Neuron (in vitro differentiated cells): ENCODE results near the gene XPO4.

ENCODE experiments used
- H2AFZ ChIP-seq: one replicate; pipeline ENCODE4 v1.6.1; 2013; ENCODE audit warnings: low read depth, mild to moderate bottlenecking, inconsistent platforms, low read length, moderate library complexity
- H3K27me3 ChIP-seq: one replicate; pipeline ENCODE4 v1.6.1; 2013; ENCODE audit warnings: low read length; ENCODE audit not compliant: insufficient read depth
- H3K36me3 ChIP-seq: one replicate; pipeline ENCODE4 v1.6.1; 2013; ENCODE audit warnings: low read length; ENCODE audit not compliant: insufficient read depth
- H3K4me1 ChIP-seq: one replicate; pipeline ENCODE4 v1.6.1; 2013; ENCODE audit warnings: low read length; ENCODE audit not compliant: insufficient read depth
- H3K4me3 ChIP-seq: 2 replicates; pipeline ENCODE4 v1.5.1; 2013; ENCODE audit warnings: mild to moderate bottlenecking, low read length, moderate library complexity
- H3K9me3 ChIP-seq: one replicate; pipeline ENCODE4 v1.6.1; 2013; ENCODE audit warnings: low read length

Gene XPO4

GRCh38 chr13:20815464-20815863 is 87.1 kb downstream of the XPO4 start:
- peaks cover 11% of the 10 kb centered on the region for H3K36me3 ChIP-seq
- no peaks in the 10 kb centered on the region for H3K9me3 ChIP-seq
- H2AFZ ChIP-seq = no peak overlapping the region
- H3K27me3 ChIP-seq = no peaks in the 10 kb centered on the region
- H3K4me1 ChIP-seq = no peaks in the 10 kb centered on the region
- H3K4me3 ChIP-seq = no peak overlapping the region

GRCh38 chr13:20814224-20814910 is 88.2 kb downstream of the XPO4 start:
- peaks cover 17% of the 10 kb centered on the region for H3K36me3 ChIP-seq
- no peaks in the 10 kb centered on the region for H3K27me3 ChIP-seq
- no peak overlapping the region for H3K4me3 ChIP-seq
- H3K4me1 ChIP-seq = no peaks in the 10 kb centered on the region
- H2AFZ ChIP-seq = no peak overlapping the region
- no peaks in the 10 kb centered on the region for H3K9me3 ChIP-seq

GRCh38 chr13:20812890-20813289 is 89.7 kb downstream of the XPO4 start:
- Histone ChIP-seq H3K4me1 (no peaks in the 10 kb centered on the region), H3K36me3 (peaks cover 30% of the 10 kb centered on the region), H3K27me3 (no peaks in the 10 kb centered on the region), H2AFZ (no peak overlapping the region), H3K4me3 (no peak overlapping the region), H3K9me3 (no peaks in the 10 kb centered on the region)

- Histone ChIP-seq H3K9me3 (no peaks in the 10 kb centered on the region), H3K27me3 (no peaks in the 10 kb centered on the region), H3K36me3 (peaks cover 38% of the 10 kb centered on the region), H3K4me1 (no peaks in the 10 kb centered on the region), H3K4me3 (no peak overlapping the region), H2AFZ (no peak overlapping the region)
These were observed 91.7 kb downstream of the XPO4 start for GRCh38 chr13:20810808-20811207.

GRCh38 chr13:20808874-20809273 is 93.7 kb downstream of the XPO4 start:
- H3K36me3 ChIP-seq = peaks cover 36% of the 10 kb centered on the region
- H3K27me3 ChIP-seq = no peaks in the 10 kb centered on the region
- H3K4me3 ChIP-seq = no peak overlapping the region
- no peak overlapping the region for H2AFZ ChIP-seq
- H3K9me3 ChIP-seq = no peaks in the 10 kb centered on the region
- no peaks in the 10 kb centered on the region for H3K4me1 ChIP-seq

GRCh38 chr13:20803180-20803965 is 99.2 kb downstream of the XPO4 start:
- H3K27me3 ChIP-seq = no peaks in the 10 kb centered on the region
- H2AFZ ChIP-seq = no peak overlapping the region
- peaks cover 23% of the 10 kb centered on the region for H3K36me3 ChIP-seq
- no peaks in the 10 kb centered on the region for H3K4me1 ChIP-seq
- no peaks in the 10 kb centered on the region for H3K9me3 ChIP-seq
- no peak overlapping the region for H3K4me3 ChIP-seq

- Histone ChIP-seq H3K9me3 (no peaks in the 10 kb centered on the region), H3K4me1 (no peaks in the 10 kb centered on the region), H3K4me3 (no peak overlapping the region), H3K27me3 (no peaks in the 10 kb centered on the region), H2AFZ (no peak overlapping the region), H3K36me3 (peaks cover 21% of the 10 kb centered on the region)
These were observed 100.8 kb downstream of the XPO4 start for GRCh38 chr13:20801707-20802106.

GRCh38 chr13:20799726-20800416 is 102.7 kb downstream of the XPO4 start:
- Histone ChIP-seq H3K36me3 (peaks cover 30% of the 10 kb centered on the region), H3K4me3 (no peak overlapping the region), H3K4me1 (no peaks in the 10 kb centered on the region), H3K9me3 (no peaks in the 10 kb centered on the region), H2AFZ (no peak overlapping the region), H3K27me3 (no peaks in the 10 kb centered on the region)

GRCh38 chr13:20798027-20798426 is 104.5 kb downstream of the XPO4 start:
- Histone ChIP-seq H3K9me3 (no peaks in the 10 kb centered on the region), H3K4me3 (no peak overlapping the region), H3K27me3 (no peaks in the 10 kb centered on the region), H2AFZ (no peak overlapping the region), H3K4me1 (no peaks in the 10 kb centered on the region), H3K36me3 (peaks cover 35% of the 10 kb centered on the region)

GRCh38 chr13:20796791-20797508 is 105.6 kb downstream of the XPO4 start:
- H2AFZ ChIP-seq = no peak overlapping the region
- no peaks in the 10 kb centered on the region for H3K9me3 ChIP-seq
- no peaks in the 10 kb centered on the region for H3K4me1 ChIP-seq
- peaks cover 35% of the 10 kb centered on the region for H3K36me3 ChIP-seq
- no peak overlapping the region for H3K4me3 ChIP-seq
- no peaks in the 10 kb centered on the region for H3K27me3 ChIP-seq

GRCh38 chr13:20789665-20790064 is 112.9 kb downstream of the XPO4 start:
- Histone ChIP-seq H3K4me1 (no peaks in the 10 kb centered on the region), H2AFZ (no peak overlapping the region), H3K36me3 (peaks cover 31% of the 10 kb centered on the region), H3K27me3 (no peaks in the 10 kb centered on the region), H3K4me3 (no peak overlapping the region), H3K9me3 (no peaks in the 10 kb centered on the region)

- H3K4me3 ChIP-seq = no peak overlapping the region
- H2AFZ ChIP-seq = no peak overlapping the region
- H3K4me1 ChIP-seq = no peaks in the 10 kb centered on the region
- H3K36me3 ChIP-seq = peaks cover 38% of the 10 kb centered on the region
- H3K27me3 ChIP-seq = no peaks in the 10 kb centered on the region
- H3K9me3 ChIP-seq = no peaks in the 10 kb centered on the region
These were observed 114.2 kb downstream of the XPO4 start for GRCh38 chr13:20788312-20788711.

- no peak overlapping the region for H2AFZ ChIP-seq
- H3K4me3 ChIP-seq = no peak overlapping the region
- no peaks in the 10 kb centered on the region for H3K4me1 ChIP-seq
- no peaks in the 10 kb centered on the region for H3K9me3 ChIP-seq
- H3K27me3 ChIP-seq = no peaks in the 10 kb centered on the region
- H3K36me3 ChIP-seq = peaks cover 38% of the 10 kb centered on the region
These were observed 115.4 kb downstream of the XPO4 start for GRCh38 chr13:20787180-20787579.
